Mucosa of rectum (tissue), 2 donors: ENCODE measurements around the gene C11orf97.
"Not testable (repeated sequence)": the region's sequence is repeated elsewhere in the genome, so short reads cannot be mapped to it uniquely, and the experiment has no call there.

Source experiments
- H3K27ac ChIP-seq, 2 donors: one replicate each; pipeline ENCODE4 v1.7.0; 2013; ENCODE audit warnings: inconsistent platforms in 2 of 2, low read depth in 2 of 2, low read length in 2 of 2
- H3K27me3 ChIP-seq, 2 donors: one replicate each; pipeline ENCODE4 v1.7.0; 2013; ENCODE audit warnings: low read length in 2 of 2; ENCODE audit not compliant: control insufficient read depth in 2 of 2, insufficient read depth in 2 of 2
- H3K36me3 ChIP-seq, 2 donors: one replicate each; pipeline ENCODE4 v1.7.0; 2013; ENCODE audit warnings: low read length in 2 of 2; ENCODE audit not compliant: control insufficient read depth in 2 of 2, insufficient read depth in 2 of 2
- H3K4me1 ChIP-seq, 2 donors: one replicate each; pipeline ENCODE4 v1.7.0; 2013; ENCODE audit warnings: low read length in 2 of 2, mild to moderate bottlenecking in 1 of 2; ENCODE audit not compliant: control insufficient read depth in 2 of 2, insufficient read depth in 2 of 2
- H3K4me3 ChIP-seq, 2 donors: one replicate each; pipeline ENCODE4 v1.7.0; 2013; ENCODE audit warnings: low read length in 2 of 2
- H3K9ac ChIP-seq, 2 donors: one replicate each; pipeline ENCODE4 v1.7.0; 2013; ENCODE audit warnings: low read length in 2 of 2, low read depth in 1 of 2, mild to moderate bottlenecking in 1 of 2
- H3K9me3 ChIP-seq, 2 donors: one replicate each; pipeline ENCODE4 v1.7.0; 2013; ENCODE audit warnings: low read length in 2 of 2; ENCODE audit not compliant: control insufficient read depth in 2 of 2
- donor health status: healthy.
- donor health status: Normal muscosa, but diverticular disease.

The C11orf97 gene

GRCh38 chr11:94568200-94568599 is 55.9 kb downstream of the C11orf97 start:
- peaks cover 0 to 2% of the 10 kb centered on the region in 2 donors for H3K36me3 ChIP-seq
- H3K27me3 ChIP-seq, result no peaks in the 10 kb centered on the region
- H3K9me3 ChIP-seq, result no peaks in the 10 kb centered on the region
- no peak overlapping the region for H3K9ac ChIP-seq
- no peak overlapping the region for H3K27ac ChIP-seq
- H3K4me3 ChIP-seq, result no peak overlapping the region
- peaks cover 0 to 6% of the 10 kb centered on the region in 2 donors for H3K4me1 ChIP-seq

- H3K27me3 ChIP-seq, result no peaks in the 10 kb centered on the region
- H3K9me3 ChIP-seq, result no peaks in the 10 kb centered on the region
- H3K9ac ChIP-seq, result no peak overlapping the region
- peaks cover 0 to 2% of the 10 kb centered on the region in 2 donors for H3K36me3 ChIP-seq
- H3K4me3 ChIP-seq, result no peak overlapping the region
- H3K4me1 ChIP-seq, result peaks cover 0 to 3% of the 10 kb centered on the region in 2 donors
- no peak overlapping the region for H3K27ac ChIP-seq
Measured at GRCh38 chr11:94568717-94569116, 56.5 kb downstream of the C11orf97 start.

- H3K9me3 ChIP-seq, H3K27ac ChIP-seq, H3K4me3 ChIP-seq, H3K4me1 ChIP-seq, H3K27me3 ChIP-seq, H3K36me3 ChIP-seq, H3K9ac ChIP-seq: not testable (repeated sequence)
Measured at GRCh38 chr11:94572975-94573374, 60.7 kb downstream of the C11orf97 start.

- Histone ChIP-seq H3K4me3 (no peak overlapping the region), H3K27me3 (no peaks in the 10 kb centered on the region), H3K4me1 (no peaks in the 10 kb centered on the region), H3K9ac (no peak overlapping the region), H3K36me3 (no peaks in the 10 kb centered on the region), H3K27ac (no peak overlapping the region), H3K9me3 (no peaks in the 10 kb centered on the region)
Measured at GRCh38 chr11:94574193-94574961, 62.1 kb downstream of the C11orf97 start.

- Histone ChIP-seq H3K9ac (no peak overlapping the region), H3K36me3 (no peaks in the 10 kb centered on the region), H3K9me3 (no peaks in the 10 kb centered on the region), H3K4me3 (no peak overlapping the region), H3K4me1 (no peaks in the 10 kb centered on the region), H3K27me3 (no peaks in the 10 kb centered on the region), H3K27ac (no peak overlapping the region)
Measured at GRCh38 chr11:94576306-94576705, 64.0 kb downstream of the C11orf97 start.

- Histone ChIP-seq H3K9me3 (no peaks in the 10 kb centered on the region), H3K4me1 (no peaks in the 10 kb centered on the region), H3K27me3 (no peaks in the 10 kb centered on the region), H3K4me3 (no peak overlapping the region), H3K27ac (no peak overlapping the region), H3K36me3 (no peaks in the 10 kb centered on the region), H3K9ac (no peak overlapping the region)
Measured at GRCh38 chr11:94577841-94578240, 65.6 kb downstream of the C11orf97 start.
